Activated naive CD8-positive, alpha-beta T cell (primary cell): ENCODE measurements around the gene AGAP2.
"Not testable (repeated sequence)": the region's sequence is repeated elsewhere in the genome, so short reads cannot be mapped to it uniquely, and the experiment has no call there.

Source experiments
- H3K27ac Mint-ChIP-seq: one replicate; pipeline ENCODE4 v1.8.0; 2021; ENCODE audit warnings: mixed read lengths
- H3K27me3 Mint-ChIP-seq: one replicate; pipeline ENCODE4 v1.8.0; 2021; ENCODE audit warnings: mixed read lengths
- H3K36me3 Mint-ChIP-seq: one replicate; pipeline ENCODE4 v1.8.0; 2021; ENCODE audit warnings: mixed read lengths
- H3K4me1 Mint-ChIP-seq: one replicate; pipeline ENCODE4 v1.8.0; 2021; ENCODE audit warnings: low read depth, mixed read lengths
- H3K4me3 Mint-ChIP-seq: one replicate; pipeline ENCODE4 v1.8.0; 2021; ENCODE audit warnings: mild to moderate bottlenecking, mixed read lengths
- H3K9me3 Mint-ChIP-seq: one replicate; pipeline ENCODE4 v1.8.0; 2021; ENCODE audit warnings: low read depth, mixed read lengths

Gene AGAP2

DNA sequence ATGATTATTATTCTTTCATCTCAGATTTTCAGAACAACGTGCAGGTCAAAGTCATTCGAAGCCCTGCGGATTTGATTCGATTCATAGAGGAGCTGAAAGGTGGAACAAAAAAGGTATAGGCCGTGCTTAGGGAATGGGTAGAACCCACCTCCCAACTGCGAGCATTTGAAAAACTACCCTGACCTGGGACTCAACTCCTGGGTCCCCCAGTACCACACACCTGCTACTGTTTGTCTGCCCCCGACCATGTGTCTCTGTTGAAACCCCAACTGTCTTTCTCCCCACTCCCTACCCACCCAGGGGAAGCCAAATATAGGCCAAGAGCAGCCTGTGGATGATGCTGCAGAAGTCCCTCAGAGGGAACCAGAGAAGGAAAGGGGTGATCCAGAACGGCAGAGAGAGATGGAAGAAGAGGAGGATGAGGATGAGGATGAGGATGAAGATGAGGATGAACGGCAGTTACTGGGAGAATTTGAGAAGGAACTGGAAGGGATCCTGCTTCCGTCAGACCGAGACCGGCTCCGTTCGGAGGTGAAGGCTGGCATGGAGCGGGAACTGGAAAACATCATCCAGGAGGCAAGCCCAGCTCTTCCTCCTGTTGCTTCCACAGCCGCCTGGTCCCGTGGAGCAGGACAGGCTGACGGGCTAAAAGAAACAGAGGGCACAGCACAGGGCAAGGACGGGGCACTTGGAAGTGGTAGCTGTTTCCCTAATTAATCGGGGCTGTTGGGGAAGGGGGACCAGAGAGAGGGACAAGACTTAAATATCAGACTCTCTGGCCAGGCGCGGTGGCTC is 20.5 kb downstream of the AGAP2 start:
- no peak overlapping the region for H3K4me3 Mint-ChIP-seq
- no peaks in the 10 kb centered on the region for H3K9me3 Mint-ChIP-seq
- H3K4me1 Mint-ChIP-seq = peaks cover 8% of the 10 kb centered on the region
- H3K27ac Mint-ChIP-seq = no peak overlapping the region
- no peaks in the 10 kb centered on the region for H3K27me3 Mint-ChIP-seq
- peaks cover 2% of the 10 kb centered on the region for H3K36me3 Mint-ChIP-seq

DNA sequence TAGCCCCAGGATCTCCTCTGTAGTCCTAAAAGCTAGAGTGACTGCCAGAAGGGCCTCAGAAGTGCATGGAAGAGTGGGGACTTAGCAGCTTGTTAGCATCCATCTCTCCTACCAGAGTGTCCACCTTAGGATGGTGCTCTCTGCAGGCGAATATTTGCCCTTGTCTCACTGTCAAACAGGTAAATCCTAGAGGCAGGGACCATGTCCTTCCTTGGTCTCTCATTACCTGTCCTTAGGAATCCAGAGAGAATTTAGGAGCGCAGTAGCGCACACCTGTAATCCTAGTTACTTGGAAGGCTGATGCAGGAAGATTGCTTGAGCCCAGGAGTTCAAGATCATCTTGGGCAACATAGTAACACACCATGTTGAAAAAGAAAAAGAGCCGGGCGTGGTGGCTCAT is 21.4 kb downstream of the AGAP2 start:
- Mint-ChIP-seq H3K27ac (no peak overlapping the region), H3K9me3 (no peaks in the 10 kb centered on the region), H3K27me3 (no peaks in the 10 kb centered on the region), H3K36me3 (peaks cover 2% of the 10 kb centered on the region), H3K4me3 (no peak overlapping the region), H3K4me1 (peaks cover 5% of the 10 kb centered on the region)

DNA sequence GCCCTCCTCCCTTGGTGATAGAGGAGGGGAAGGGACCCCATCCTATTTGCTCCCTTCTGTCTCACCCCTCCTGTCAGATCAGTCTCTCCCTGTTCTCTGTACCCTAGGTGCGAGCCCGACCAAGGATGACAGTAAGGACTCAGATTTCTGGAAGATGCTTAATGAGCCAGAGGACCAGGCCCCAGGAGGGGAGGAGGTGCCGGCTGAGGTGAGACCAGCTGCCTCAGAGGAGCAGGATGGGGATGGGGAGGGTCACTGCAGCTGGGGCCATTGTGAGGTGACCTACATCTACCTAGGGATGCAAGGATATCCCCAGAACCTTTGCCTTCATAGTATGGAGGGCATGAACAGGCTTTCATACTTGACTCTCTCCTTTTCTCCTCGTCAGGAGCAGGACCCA is 22.2 kb downstream of the AGAP2 start:
- no peak overlapping the region for H3K27ac Mint-ChIP-seq
- H3K4me1 Mint-ChIP-seq = no peaks in the 10 kb centered on the region
- H3K9me3 Mint-ChIP-seq = no peaks in the 10 kb centered on the region
- H3K36me3 Mint-ChIP-seq = peaks cover 5% of the 10 kb centered on the region
- no peaks in the 10 kb centered on the region for H3K27me3 Mint-ChIP-seq
- H3K4me3 Mint-ChIP-seq = no peak overlapping the region

DNA sequence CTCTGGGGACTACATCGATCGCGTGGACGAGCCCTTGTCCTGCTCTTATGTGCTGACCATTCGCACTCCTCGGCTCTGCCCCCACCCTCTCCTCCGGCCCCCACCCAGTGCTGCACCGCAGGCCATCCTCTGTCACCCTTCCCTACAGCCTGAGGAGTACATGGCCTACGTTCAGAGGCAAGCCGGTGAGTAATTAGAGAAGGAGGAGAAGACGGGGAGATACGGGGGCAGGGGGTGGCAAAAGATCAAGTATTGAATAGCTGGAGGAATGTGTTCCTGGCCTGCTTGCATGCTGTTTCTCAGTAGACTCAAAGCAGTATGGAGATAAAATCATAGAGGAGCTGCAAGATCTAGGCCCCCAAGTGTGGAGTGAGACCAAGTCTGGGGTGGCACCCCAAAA is 22.8 kb downstream of the AGAP2 start:
- Mint-ChIP-seq H3K9me3 (no peaks in the 10 kb centered on the region), H3K4me3 (no peak overlapping the region), H3K27ac (no peak overlapping the region), H3K27me3 (no peaks in the 10 kb centered on the region), H3K36me3 (peaks cover 5% of the 10 kb centered on the region), H3K4me1 (no peaks in the 10 kb centered on the region)

DNA sequence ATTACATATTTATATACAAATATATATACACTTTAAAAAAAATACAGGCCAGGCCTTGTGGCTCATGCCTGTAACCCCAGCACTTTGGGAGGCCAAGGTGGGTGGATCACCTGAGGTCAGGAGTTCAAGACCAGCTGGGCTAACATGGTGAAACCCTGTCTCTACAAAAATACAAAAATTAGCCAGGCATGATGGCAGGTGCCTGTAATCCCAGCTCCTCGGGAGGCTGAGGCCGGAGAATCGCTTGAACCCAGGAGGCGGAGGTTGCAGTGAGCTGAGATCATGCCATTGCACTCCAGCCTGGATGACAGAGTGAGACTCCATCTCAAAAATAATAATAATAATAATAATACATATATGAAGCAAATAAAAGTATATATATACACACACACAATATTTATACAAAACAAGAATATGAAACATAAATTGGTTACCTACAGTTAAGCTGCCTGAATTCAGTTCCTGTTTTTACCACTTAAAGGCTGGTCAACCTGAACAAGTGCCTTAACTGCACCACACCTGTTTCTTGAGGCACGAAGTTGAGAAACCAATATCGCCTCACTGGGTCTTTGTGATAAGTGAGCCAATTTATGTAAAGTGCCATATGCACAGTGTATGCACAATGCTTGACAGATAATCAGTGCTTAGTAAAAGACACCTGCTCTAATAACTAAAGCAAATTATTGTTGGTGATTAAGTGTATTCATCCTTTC is 23.4 kb downstream of the AGAP2 start:
- H3K27me3 Mint-ChIP-seq, H3K9me3 Mint-ChIP-seq, H3K36me3 Mint-ChIP-seq, H3K4me3 Mint-ChIP-seq, H3K4me1 Mint-ChIP-seq, H3K27ac Mint-ChIP-seq: not testable (repeated sequence)

DNA sequence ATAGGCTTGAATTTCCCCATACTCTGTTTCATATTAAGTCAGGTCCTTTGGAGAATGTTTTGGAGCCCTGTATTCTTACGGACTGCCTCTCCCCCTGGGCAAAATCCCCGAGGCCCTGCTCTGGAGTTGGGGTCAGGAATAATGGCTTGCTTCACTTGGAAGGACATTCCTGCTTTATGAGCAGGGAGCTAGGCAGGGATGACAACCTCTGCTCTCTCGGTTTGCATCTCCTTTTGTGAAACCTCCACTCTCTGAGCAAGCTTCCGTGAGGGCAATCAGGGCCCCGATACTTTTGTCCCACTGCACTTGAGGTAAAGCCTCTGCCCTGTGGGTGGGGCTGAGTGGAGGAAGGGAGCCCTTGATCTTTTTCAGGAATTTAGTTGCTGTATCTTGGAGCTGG is 25.3 kb downstream of the AGAP2 start:
- H3K27me3 Mint-ChIP-seq = no peaks in the 10 kb centered on the region
- H3K4me1 Mint-ChIP-seq = no peaks in the 10 kb centered on the region
- H3K36me3 Mint-ChIP-seq = peaks cover 5% of the 10 kb centered on the region
- H3K27ac Mint-ChIP-seq = no peak overlapping the region
- H3K4me3 Mint-ChIP-seq = no peak overlapping the region
- H3K9me3 Mint-ChIP-seq = no peaks in the 10 kb centered on the region

DNA sequence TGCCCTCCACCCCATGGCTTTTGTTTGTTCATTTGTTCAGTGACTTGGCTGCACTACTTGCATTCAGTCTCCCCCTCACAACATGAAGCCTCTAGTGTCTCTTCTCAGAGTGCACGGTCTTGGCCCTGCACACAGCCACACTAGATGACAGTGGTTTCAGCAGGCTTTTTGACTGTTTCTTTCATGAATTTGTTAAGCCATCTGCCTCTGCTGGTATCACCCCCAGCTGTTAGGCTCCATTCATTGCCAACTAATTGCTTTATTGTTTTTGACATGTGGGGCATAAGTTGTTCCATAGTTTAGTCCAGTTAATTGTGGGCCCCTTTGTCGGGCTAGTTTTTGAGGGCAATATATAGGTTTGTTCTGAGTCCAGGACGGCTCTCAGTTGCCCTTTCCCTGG is 25.8 kb downstream of the AGAP2 start:
- Mint-ChIP-seq H3K4me1 (no peaks in the 10 kb centered on the region), H3K27me3 (no peaks in the 10 kb centered on the region), H3K36me3 (peaks cover 3% of the 10 kb centered on the region), H3K27ac (no peak overlapping the region), H3K4me3 (no peak overlapping the region), H3K9me3 (no peaks in the 10 kb centered on the region)

DNA sequence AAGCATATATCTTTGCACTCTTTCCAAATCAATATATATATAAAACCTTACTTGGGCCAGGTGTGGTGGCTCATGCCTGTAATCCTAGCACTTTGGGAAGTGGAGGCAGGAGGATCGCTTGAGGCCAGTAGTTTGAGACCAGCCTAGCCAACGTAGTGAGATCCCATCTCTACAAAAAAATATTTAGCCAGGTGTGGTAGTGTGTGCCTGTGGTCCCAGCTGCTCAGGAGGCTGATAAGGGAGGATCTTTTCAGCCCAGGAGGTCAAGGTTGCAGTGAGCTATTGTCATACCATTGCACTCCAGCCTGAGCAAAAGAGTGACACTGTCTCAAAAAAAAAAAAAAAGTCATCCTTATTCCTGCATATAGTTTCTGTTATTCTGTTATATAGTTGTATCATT is 30.2 kb downstream of the AGAP2 start:
- Mint-ChIP-seq H3K9me3 (no peaks in the 10 kb centered on the region), H3K4me1 (no peaks in the 10 kb centered on the region), H3K4me3 (no peak overlapping the region), H3K27me3 (no peaks in the 10 kb centered on the region), H3K36me3 (peaks cover 13% of the 10 kb centered on the region), H3K27ac (no peak overlapping the region)

DNA sequence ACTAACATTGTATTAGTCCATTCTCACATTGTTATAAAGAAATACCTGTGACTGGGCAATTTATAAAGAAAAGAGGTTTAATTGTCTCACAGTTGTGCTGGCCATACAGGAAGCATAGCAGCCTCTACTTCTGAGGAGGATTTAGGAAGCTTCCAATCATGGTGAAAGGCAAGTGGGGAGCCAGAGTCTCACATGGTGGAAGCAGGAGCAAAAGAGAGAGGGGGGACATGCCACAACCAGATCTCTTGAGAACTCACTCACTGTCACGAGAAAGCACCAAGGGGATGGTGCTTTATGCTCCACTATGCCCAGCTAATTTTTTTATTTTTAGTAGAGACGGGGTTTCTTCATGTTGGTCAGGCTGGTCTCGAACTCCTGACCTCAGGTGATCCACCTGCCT is 31.3 kb downstream of the AGAP2 start:
- H3K4me3 Mint-ChIP-seq = no peak overlapping the region
- H3K27me3 Mint-ChIP-seq = no peaks in the 10 kb centered on the region
- H3K9me3 Mint-ChIP-seq = peaks cover 7% of the 10 kb centered on the region
- peaks cover 2% of the 10 kb centered on the region for H3K4me1 Mint-ChIP-seq
- peaks cover 23% of the 10 kb centered on the region for H3K36me3 Mint-ChIP-seq
- no peak overlapping the region for H3K27ac Mint-ChIP-seq

DNA sequence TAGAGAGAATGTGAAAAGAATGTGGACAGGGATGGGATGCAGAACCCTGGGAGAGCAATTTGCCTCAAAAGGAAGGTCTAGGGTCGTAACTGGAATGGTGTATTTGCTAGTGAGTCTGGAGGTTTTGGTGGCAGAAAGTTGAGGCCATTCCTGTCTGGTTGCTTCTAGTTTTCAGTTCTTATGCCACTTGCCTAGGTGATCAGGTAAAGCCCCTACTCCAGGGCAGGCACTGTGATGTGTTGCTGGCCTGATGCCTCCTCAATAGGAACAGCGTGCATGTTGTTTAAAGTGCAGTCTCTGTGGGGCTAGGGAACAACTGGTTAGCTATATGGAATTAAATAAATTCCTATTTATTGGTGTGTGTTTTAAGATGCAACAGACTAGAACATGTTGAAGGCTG is 38.2 kb downstream of the AGAP2 start:
- H3K9me3 Mint-ChIP-seq = peaks cover 7% of the 10 kb centered on the region
- H3K27ac Mint-ChIP-seq = no peak overlapping the region
- no peak overlapping the region for H3K4me3 Mint-ChIP-seq
- H3K36me3 Mint-ChIP-seq = peaks cover 33% of the 10 kb centered on the region
- peaks cover 4% of the 10 kb centered on the region for H3K4me1 Mint-ChIP-seq
- no peaks in the 10 kb centered on the region for H3K27me3 Mint-ChIP-seq

DNA sequence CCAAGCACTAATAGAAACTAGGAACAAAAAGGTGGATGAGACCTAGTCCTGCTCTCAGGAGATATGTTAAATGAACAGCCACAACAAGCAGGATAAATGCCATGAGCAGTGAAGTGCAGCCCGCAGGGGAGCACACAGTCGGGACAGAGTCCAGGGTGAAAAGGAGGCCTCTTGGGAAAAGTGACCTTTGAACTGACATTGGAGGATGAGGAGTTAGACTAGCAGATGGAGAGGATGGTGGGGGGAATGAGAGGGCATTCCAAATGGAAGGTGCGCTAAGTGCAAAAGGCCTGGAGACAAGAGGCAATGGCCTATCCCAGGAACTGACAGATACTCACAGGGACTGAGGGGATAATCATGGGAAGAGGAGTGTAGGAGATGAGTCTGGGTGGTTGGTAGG is 40.1 kb downstream of the AGAP2 start:
- Mint-ChIP-seq H3K4me3 (no peak overlapping the region), H3K4me1 (peaks cover 4% of the 10 kb centered on the region), H3K9me3 (peaks cover 7% of the 10 kb centered on the region), H3K36me3 (peaks cover 25% of the 10 kb centered on the region), H3K27ac (no peak overlapping the region), H3K27me3 (no peaks in the 10 kb centered on the region)

DNA sequence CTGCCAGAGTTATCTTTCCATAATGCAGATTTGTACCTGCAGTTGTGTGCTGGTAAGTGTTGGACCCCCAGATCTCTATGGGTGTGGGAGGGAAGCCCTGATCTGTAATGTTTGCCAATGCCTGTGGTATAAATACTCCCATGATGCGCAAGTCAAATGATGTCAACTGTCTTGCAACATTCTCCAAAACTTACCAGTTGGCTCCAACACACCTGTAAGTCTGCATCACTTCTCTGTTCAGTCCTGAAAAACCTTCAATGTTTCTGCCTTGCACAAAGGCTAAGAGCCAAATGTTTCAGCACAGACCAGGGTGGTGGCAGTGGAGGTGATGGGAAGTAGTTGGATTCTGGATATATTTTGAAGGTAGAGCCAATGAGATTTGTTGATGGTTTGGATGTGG is 41.5 kb downstream of the AGAP2 start:
- no peaks in the 10 kb centered on the region for H3K9me3 Mint-ChIP-seq
- H3K27ac Mint-ChIP-seq = no peak overlapping the region
- H3K27me3 Mint-ChIP-seq = no peaks in the 10 kb centered on the region
- no peak overlapping the region for H3K4me3 Mint-ChIP-seq
- H3K4me1 Mint-ChIP-seq = peaks cover 4% of the 10 kb centered on the region
- peaks cover 14% of the 10 kb centered on the region for H3K36me3 Mint-ChIP-seq

DNA sequence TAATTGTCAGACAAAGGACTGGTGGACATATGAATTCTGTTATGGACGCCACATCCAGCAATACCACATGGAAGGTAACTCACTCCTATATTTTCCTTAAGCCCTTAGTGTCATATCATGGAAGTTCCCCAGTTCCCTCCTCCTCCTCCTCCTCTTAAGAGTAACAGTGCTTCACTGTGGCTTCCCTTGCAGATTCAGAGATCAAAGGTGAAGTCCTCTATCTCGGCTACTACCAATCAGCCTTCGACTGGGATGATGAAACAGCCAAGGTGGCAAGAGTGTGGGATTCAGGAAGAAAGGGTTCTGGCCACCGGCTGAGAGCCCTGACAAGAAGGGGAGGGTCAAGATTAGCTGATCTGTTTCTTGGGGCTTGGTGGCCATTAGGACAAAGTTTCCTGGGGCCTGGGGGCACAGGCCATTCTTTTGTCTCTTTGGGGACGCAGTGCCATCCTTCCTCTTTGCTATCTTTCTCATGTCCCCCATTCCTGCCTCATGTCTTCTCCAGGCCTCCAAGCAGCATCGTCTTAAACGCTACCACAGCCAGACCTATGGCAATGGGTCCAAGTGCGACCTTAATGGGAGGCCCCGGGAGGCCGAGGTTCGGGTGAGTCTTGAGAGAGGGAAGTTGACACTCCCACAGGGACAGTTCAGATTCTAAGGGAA is 42.6 kb downstream of the AGAP2 start:
- Mint-ChIP-seq H3K27ac (no peak overlapping the region), H3K27me3 (no peaks in the 10 kb centered on the region), H3K4me1 (peaks cover 4% of the 10 kb centered on the region), H3K36me3 (peaks cover 11% of the 10 kb centered on the region), H3K4me3 (peak overlapping the region; percentile 58), H3K9me3 (no peaks in the 10 kb centered on the region)

DNA sequence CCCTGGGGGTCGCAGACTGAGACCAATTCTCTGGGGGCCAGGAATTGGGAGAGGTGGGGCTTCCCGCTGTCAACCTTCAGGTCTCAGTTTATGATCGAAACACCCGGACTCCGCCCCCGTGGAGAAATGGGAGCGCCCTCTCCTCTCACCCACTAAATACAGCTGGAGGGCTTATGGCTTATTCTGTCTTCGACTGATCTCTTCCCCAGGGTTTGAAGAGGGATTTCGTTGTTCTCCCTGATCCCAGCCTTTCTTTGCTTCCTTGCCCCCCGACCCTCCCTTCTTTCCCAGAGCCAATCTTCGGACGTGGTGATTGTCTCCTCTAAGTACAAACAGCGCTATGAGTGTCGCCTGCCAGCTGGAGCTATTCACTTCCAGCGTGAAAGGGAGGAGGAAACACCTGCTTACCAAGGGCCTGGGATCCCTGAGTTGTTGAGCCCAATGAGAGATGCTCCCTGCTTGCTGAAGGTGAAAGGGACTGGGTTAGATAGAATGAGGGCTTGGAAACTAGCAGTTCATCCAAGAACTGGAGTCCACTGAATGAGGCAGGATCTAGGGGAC is 44.0 kb downstream of the AGAP2 start:
- peaks cover 11% of the 10 kb centered on the region for H3K36me3 Mint-ChIP-seq
- no peak overlapping the region for H3K4me3 Mint-ChIP-seq
- H3K9me3 Mint-ChIP-seq = no peaks in the 10 kb centered on the region
- H3K27me3 Mint-ChIP-seq = peaks cover 3% of the 10 kb centered on the region
- H3K27ac Mint-ChIP-seq = no peak overlapping the region
- H3K4me1 Mint-ChIP-seq = peaks cover 4% of the 10 kb centered on the region
